Activated CD4-positive, CD25-positive, alpha-beta regulatory T cell treated with anti-CD3 and anti-CD28 coated beads, Interleukin-2, amount 50 U/mL, for 24 hours (primary cell): Measurements from ENCODE around the gene MUC5AC.
"Not testable (repeated sequence)": the region's sequence is repeated elsewhere in the genome, so short reads cannot be mapped to it uniquely, and the experiment has no call there.

Experiments used
- ATAC-seq, 2 donors: fragments of 150-1000 bp; cut with Tn5 transposase; one replicate each; pipeline ENCODE4 v1.10.0; 2021; ENCODE audit warnings: mild to moderate bottlenecking in 1 of 2, moderate library complexity in 1 of 2

Gene MUC5AC

GRCh38 chr11:1179641-1180040 is 21.9 kb downstream of the MUC5AC start:
- no peak for ATAC-seq

GRCh38 chr11:1180171-1180570 is 22.4 kb downstream of the MUC5AC start:
- ATAC-seq, result no peak

- no peak for ATAC-seq
These were observed 23.2 kb downstream of the MUC5AC start for GRCh38 chr11:1180947-1181391.

GRCh38 chr11:1181420-1181819 is 23.7 kb downstream of the MUC5AC start:
- no peak for ATAC-seq

- no peak for ATAC-seq
These were observed 24.2 kb downstream of the MUC5AC start for GRCh38 chr11:1181853-1182535.

- ATAC-seq, result not testable (repeated sequence)
These were observed 26.4 kb downstream of the MUC5AC start for GRCh38 chr11:1184139-1184538.

GRCh38 chr11:1188451-1189130 is 30.8 kb downstream of the MUC5AC start:
- ATAC-seq, result not testable (repeated sequence)

GRCh38 chr11:1189816-1190215 is 32.1 kb downstream of the MUC5AC start:
- not testable (repeated sequence) for ATAC-seq

- ATAC-seq, result not testable (repeated sequence)
These were observed 34.2 kb downstream of the MUC5AC start for GRCh38 chr11:1191786-1192470.

- ATAC-seq, result no peak
These were observed 35.1 kb downstream of the MUC5AC start for GRCh38 chr11:1192741-1193325.

GRCh38 chr11:1193326-1194230 is 35.8 kb downstream of the MUC5AC start:
- ATAC-seq, result no peak

- no peak for ATAC-seq
These were observed 36.7 kb downstream of the MUC5AC start for GRCh38 chr11:1194231-1194976.

- ATAC-seq, result no peak
These were observed 37.4 kb downstream of the MUC5AC start for GRCh38 chr11:1194977-1195681.

- ATAC-seq, result no peak
These were observed 38.1 kb downstream of the MUC5AC start for GRCh38 chr11:1195682-1196515.

GRCh38 chr11:1196516-1197391 is 39.0 kb downstream of the MUC5AC start:
- no peak for ATAC-seq

- ATAC-seq, result no peak
These were observed 39.7 kb downstream of the MUC5AC start for GRCh38 chr11:1197431-1197885.

- no peak for ATAC-seq
These were observed 40.3 kb downstream of the MUC5AC start for GRCh38 chr11:1197886-1198560.
